Tongue (tissue), 2 donors: ENCODE measurements around the gene GYG2. TPM values are rescaled to one million over a fixed set of nuclear protein-coding genes. Genes with fewer than 3 reads are reported as not detected.
"Not testable (repeated sequence)": the region's sequence is repeated elsewhere in the genome, so short reads cannot be mapped to it uniquely, and the experiment has no call there.

Experiments used
- DNase-seq: peaks from one replicate; pipeline ENCODE4 v3.0.0-alpha.2; 2015
- total RNA-seq: library from RNA; depleted of rRNA; stranded (reverse); fragments of >200 nt; gene quantifications from one replicate; pipeline ENCODE4 v1.2.3, GENCODE V29; 2014

The GYG2 gene
- total RNA-seq, result 1.6 TPM

DNA sequence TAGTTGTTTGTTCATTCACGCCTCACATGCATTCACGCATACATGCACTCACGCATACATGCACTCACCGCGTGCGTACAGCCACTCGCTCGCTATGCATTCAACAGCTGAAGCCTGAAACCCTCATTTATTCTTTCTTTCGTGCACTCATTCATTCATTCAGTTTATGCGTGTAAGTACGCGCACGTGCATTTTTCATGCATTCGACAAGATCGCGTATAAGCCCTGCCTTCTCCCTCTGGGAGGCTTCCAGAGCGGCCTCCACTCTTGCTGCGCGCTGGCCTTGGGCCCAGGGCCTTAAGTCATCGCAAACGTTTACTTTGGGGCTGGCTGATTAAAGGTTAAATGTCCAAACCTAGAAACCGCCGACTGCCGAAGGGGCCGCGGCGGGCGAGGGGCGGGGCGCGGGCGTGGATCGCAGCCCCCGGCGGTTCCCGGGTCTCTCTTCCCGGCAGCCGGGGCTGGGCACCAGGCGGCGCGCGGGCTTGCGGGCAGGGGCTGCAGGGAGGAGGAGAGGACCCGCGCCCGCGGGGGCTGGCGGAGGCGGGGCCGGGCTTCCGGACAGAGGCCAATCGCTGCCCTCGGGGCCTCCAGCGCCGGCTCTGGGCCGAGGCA lies at the start of gene GYG2:
Gene GYG2, plus strand, starts transcription at position 587 of the 615 bp plus-strand sequence. CDS start 1,259 bp downstream, outside the sequence.
- peak; percentile 39 for DNase-seq

- DNase-seq, result not testable (repeated sequence)
Measured at GRCh38 chrX:2780472-2781225, 48.1 kb upstream of the GYG2 start.

GRCh38 chrX:2781226-2781571 lies 47.5 kb upstream of the GYG2 start:
- no peak for DNase-seq

DNA sequence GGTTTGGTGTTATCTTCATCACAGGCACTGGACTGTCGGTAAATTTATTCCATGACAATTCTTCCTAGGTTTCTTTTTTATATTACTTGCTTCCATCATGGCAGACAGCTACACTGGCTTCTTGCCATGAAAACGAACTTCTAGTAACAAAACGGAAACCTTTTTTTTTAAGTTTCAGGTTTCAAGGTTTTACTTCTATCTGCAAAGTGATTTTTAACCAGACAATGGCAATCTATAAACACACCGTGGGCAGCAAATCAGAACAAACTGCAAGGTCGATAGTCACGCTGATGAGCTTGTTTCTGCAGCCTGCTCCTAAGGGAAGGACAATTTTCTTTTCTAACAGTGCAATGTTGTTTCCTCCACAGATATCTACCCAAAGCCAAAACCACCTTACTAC lies 47.0 kb upstream of the GYG2 start:
- no peak for DNase-seq

GRCh38 chrX:2782171-2782570 lies 46.6 kb upstream of the GYG2 start:
- no peak for DNase-seq

- DNase-seq, result no peak
Measured at GRCh38 chrX:2782778-2783177, 46.0 kb upstream of the GYG2 start.

DNA sequence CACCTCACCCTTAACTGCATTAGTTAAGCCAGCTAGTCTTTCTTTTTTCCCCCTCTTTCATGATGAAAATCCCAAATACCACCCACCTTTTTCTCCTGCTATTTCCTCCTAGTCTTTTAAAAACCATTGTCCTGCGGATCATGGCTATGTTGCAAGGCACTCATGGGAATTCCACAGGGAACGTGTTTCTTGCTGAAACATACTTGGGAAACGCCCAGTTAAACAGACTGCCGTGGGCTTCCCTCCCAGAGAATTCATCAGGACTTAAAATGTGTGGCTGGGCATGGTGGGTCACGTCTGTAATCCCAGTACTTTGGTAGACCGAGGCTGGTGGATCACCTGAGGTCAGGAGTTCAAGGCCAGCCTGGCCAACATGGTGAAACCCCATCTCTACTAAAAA lies 44.7 kb upstream of the GYG2 start:
- DNase-seq, result no peak

DNA sequence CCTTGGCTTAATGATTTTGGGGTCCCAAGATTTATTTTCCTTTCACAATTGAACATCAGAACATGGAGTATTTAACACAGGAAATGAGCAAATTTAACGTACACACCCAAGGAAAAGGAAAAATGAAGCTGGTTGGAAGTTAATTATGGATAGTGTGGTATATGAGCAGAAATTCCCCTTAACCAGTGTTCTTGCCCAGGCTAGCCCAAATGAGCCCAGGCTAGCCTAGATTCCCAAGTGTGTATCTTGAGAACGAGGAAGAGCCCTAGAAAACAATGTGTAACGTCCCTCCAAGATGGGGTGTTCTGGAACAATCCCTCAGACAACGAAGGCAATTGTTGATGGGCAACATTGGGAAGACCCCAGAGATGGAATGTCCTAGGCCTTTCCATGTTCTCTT lies 43.2 kb upstream of the GYG2 start:
- DNase-seq, result no peak

- no peak for DNase-seq
Measured at GRCh38 chrX:2788980-2789379, 39.8 kb upstream of the GYG2 start.

DNA sequence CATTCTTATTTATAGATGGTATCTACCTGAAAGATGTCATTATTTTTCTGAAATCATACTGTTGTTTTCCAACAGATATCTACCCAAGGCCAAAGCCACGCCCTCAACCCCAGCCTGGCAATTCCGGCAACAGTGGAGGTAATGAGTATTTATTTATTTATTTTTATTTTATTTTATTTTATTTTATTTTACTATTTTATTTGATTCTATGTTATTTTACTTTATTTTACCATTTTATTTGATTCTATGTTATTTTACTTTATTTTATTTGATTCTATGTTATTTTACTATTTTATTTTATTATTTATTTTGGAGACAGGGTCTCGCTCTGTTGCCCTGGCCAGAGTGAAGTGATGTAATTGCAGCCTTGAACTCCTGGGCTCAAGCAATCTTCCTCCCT lies 39.2 kb upstream of the GYG2 start:
- no peak for DNase-seq

GRCh38 chrX:2793752-2794151 lies 35.0 kb upstream of the GYG2 start:
- DNase-seq, result no peak

DNA sequence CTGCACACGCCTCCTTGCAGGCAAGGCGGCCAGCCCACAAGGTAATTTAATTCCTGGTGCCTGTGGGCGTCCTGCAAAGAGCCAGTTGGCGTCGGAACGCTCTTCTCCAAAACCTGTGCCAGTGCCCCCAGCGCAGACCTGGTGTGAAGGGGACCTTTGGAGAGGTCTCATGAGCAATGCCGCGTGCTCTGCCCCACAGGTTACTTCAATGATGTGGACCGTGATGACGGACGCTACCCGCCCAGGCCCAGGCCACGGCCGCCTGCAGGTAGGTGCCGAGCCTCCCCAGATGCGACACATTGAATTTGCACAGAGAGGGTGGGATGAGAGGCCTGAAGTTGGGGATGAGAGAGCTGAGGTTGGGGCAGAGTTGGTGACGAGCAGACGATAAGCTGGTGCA lies 34.4 kb upstream of the GYG2 start:
- no peak for DNase-seq

GRCh38 chrX:2796808-2797207 lies 31.9 kb upstream of the GYG2 start:
- not testable (repeated sequence) for DNase-seq

DNA sequence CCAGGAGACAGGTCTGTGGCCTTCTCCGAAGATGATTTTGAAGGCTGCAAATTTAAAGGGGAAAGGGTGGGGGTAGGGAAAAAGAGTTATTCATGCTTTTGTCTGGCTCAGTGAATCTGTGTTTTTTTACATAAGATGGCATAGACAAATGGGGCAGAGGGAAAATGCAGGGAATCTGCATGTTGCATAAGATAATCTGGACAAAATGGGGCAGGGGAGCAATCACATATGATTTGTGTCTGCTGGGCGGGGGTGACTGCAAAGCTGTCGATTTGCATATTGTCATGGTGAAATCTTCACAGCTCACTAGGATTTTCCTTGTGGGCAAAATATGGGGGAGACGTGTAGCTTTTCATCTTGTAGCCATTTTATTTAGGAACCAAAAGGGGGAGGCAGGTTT lies 29.4 kb upstream of the GYG2 start:
- DNase-seq, result no peak

- not testable (repeated sequence) for DNase-seq
Measured at GRCh38 chrX:2799980-2800379, 28.8 kb upstream of the GYG2 start.

GRCh38 chrX:2801223-2801622 lies 27.5 kb upstream of the GYG2 start:
- no peak for DNase-seq

DNA sequence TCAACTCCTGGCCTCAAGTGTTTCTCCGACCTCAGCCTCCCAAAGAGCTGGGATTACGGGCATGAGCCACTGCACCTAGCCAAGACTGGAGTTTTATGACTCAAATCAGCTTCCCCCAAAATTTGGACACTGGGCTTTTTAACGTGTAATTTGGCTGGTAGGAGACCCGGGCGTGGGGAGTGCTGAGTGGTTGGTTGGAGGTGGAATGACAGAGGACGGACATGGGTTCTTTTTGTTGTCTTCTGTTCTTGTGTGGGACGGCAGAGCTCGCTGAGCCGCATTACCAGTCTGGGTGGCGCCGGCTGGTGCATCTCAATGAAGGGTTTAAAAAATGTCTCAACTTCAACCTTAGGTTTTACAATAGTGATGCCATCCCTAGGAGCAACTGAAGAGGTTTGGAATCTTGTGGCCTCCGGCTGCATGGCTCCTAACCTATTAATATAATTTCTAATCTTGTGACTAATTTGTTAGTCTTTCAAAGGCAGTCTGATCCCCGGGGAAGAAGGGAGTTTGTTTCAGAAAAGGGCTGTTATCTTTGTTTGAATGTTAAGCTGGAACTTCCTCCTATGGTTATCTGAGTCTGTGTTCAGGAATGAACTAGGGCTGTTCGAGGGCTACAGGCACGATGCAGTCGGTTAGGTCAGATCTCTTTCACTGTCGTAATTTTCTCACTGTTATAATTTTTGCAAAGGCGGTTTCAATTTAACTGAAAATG lies 26.2 kb upstream of the GYG2 start:
- not testable (repeated sequence) for DNase-seq

- not testable (repeated sequence) for DNase-seq
Measured at GRCh38 chrX:2803486-2803885, 25.2 kb upstream of the GYG2 start.

DNA sequence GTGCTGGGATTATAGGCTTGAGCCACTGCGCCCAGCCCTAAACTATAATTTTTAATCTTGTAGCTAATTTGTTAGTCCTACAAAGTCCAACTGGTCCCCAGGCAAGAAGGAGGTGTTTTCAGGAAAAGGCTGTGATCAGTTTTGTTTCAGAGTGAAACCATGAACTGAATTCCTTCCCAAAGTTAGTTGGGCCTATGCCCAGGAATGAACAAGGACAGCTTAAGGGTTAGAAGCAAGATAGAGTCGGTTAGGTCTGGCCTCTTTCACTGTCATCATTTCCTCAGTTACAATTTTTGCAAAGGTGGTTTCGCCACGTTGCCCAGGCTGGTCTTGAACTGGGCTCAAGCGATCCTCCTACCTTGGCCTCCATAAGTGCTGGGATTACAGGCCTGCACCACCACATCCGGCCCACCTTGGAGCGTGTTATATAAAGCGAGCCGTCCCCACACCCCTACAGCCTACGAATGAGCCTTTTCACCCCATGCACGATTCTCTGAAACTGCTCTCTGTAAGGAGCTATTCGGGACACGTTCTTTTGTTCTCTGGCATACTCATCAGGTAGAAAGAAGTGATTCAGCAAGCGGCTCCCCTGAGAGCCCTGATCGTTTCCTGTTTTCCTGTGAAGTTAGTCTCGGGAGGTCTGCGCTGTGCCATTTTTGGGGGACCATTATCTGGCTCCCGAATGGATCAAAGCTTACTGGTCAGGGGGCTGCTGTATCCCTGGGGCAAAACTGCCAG lies 24.5 kb upstream of the GYG2 start:
- not testable (repeated sequence) for DNase-seq

DNA sequence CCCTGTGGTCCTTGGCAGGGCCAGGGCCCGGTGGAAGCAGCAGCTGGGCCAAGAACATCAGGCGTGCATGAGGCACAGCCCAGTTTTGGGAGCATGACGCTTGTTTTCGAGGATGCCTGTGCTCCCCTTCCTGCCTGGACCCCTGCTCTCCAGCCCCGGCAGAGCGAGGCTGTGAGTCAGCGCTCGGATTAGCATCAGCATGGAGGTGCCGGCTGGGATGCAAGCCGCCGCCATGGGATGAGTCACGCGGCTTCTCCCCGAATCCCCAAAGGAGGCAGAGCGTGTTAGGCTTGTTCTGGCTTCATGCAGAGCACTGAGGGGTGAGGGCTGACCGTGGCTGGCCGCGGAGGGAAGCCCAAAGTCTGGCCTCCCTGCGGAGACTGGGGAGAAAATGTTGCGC lies 23.9 kb upstream of the GYG2 start:
- peak; percentile 36 for DNase-seq

- no peak for DNase-seq
Measured at GRCh38 chrX:2811271-2811670, 17.5 kb upstream of the GYG2 start.

DNA sequence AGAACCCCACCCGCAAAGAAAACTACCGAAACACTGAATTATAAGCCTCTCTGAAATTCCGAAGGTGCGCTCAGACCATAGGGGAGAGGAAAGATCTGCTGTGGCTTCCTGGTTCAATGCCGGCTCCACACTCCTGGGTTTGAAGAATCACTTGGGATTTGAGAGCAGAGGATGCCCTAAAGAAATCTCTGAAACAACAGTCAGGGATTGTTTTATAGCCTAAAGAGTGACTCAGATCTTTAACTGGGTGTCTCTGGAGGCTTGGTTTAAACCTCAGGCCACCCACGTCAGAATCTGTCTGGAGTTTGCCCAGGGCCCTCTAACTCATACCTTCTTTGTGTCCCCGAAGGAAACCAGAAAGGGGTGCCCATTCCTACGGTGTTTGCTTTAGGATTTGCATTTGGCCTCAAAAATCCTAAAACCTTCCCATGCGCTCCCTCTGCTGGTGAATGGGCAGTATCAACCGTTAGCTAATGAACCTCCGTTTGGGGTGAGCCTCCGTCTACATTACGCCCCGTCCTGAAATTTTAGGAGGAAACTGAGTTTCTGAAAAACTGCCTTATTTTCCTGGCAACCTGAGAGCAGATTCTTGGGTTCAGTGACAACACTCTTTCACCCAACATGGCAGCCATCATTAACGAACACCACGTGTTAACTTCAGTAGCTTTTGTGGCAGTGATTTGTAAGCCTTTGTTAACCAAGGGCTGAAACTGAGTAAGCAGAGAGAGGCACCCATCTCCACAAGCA lies 16.4 kb upstream of the GYG2 start:
- peak; percentile 66 for DNase-seq
